HG02642 (cell line): ENCODE results near the gene SLAMF7.
"Not testable (repeated sequence)": the region's sequence is repeated elsewhere in the genome, so short reads cannot be mapped to it uniquely, and the experiment has no call there.

Experiments used
- ATAC-seq: cut with Tn5 transposase; IDR thresholded peaks from one replicate; pipeline ENCODE4 v1.9.1; 2021; ENCODE audit warnings: mild to moderate bottlenecking; ENCODE audit not compliant: unreplicated experiment, poor library complexity

The SLAMF7 gene

GRCh38 chr1:160739098-160739511, at the start of gene SLAMF7:
Gene SLAMF7, plus strand, starts transcription at chr1:160739247. Its CDS starts 55 bp downstream, at chr1:160739302.
- peak; percentile 63 for ATAC-seq

- ATAC-seq: not testable (repeated sequence)
Measured at GRCh38 chr1:160692390-160692789, 46.7 kb upstream of the SLAMF7 start.

- no peak for ATAC-seq
Measured at GRCh38 chr1:160702100-160702499, 36.9 kb upstream of the SLAMF7 start.

GRCh38 chr1:160704250-160704649, 34.8 kb upstream of the SLAMF7 start:
- ATAC-seq: no peak

GRCh38 chr1:160705212-160705621, 33.8 kb upstream of the SLAMF7 start:
- not testable (repeated sequence) for ATAC-seq

- no peak for ATAC-seq
Measured at GRCh38 chr1:160705742-160706141, 33.3 kb upstream of the SLAMF7 start.

- ATAC-seq: no peak
Measured at GRCh38 chr1:160706526-160707235, 32.4 kb upstream of the SLAMF7 start.

- ATAC-seq: peak; percentile 29
Measured at GRCh38 chr1:160707236-160708064, 31.6 kb upstream of the SLAMF7 start.

GRCh38 chr1:160708118-160708517, 30.9 kb upstream of the SLAMF7 start:
- no peak for ATAC-seq

GRCh38 chr1:160708801-160709200, 30.2 kb upstream of the SLAMF7 start:
- ATAC-seq: peak; percentile 30

GRCh38 chr1:160709715-160710114, 29.3 kb upstream of the SLAMF7 start:
- no peak for ATAC-seq

- ATAC-seq: no peak
Measured at GRCh38 chr1:160710517-160711252, 28.4 kb upstream of the SLAMF7 start.

GRCh38 chr1:160711276-160711601, 27.8 kb upstream of the SLAMF7 start:
- ATAC-seq: no peak

GRCh38 chr1:160711602-160712311, 27.3 kb upstream of the SLAMF7 start, which contains the start of gene CD48:
Gene CD48, minus strand, starts transcription at chr1:160711822. Its CDS starts 59 bp downstream, at chr1:160711763.
- ATAC-seq: peak; percentile 42

- peak; percentile 49 for ATAC-seq
Measured at GRCh38 chr1:160712525-160713080, 26.4 kb upstream of the SLAMF7 start.

GRCh38 chr1:160713161-160713560, 25.9 kb upstream of the SLAMF7 start:
- ATAC-seq: no peak

- not testable (repeated sequence) for ATAC-seq
Measured at GRCh38 chr1:160714034-160714648, 24.9 kb upstream of the SLAMF7 start.

- no peak for ATAC-seq
Measured at GRCh38 chr1:160716013-160716412, 23.0 kb upstream of the SLAMF7 start.

- ATAC-seq: no peak
Measured at GRCh38 chr1:160717306-160717705, 21.7 kb upstream of the SLAMF7 start.
